ENCODE results near the gene RAC2. TPM values are rescaled to one million over a fixed set of nuclear protein-coding genes. Genes with fewer than 3 reads are reported as not detected.

Gene RAC2
- total and polyA plus RNA-seq, 9 of the 15 experiments (the other 6 are each of a cell fraction or from before 2014, with no cell fraction given), result 22.7 to 103 (median 43.3) TPM

- Histone ChIP-seq H4K20me1 (replicated peaks; ENCODE audit: control insufficient read depth, insufficient read depth, low read length) (no peaks in the 10 kb centered on the region), H3K4me3 (no peak overlapping the region), H3K36me3 (ENCODE audit: control insufficient read depth, insufficient read depth, low read length) (no peaks in the 10 kb centered on the region), H3K9ac (ENCODE audit: insufficient read depth in 1 of 2, low read depth in 2 of 2, low read length in 2 of 2) (peak overlapping the region in 1 of 2 experiments; percentile 61; a peak in 1 of 4 replicates), H3K27me3 (ENCODE audit: control insufficient read depth in 2 of 2, insufficient read depth in 2 of 2, low read length in 2 of 2) (no peaks in the 10 kb centered on the region; a peak in 2 of 5 replicates), H3K4me2 (ENCODE audit: insufficient read depth, low read length) (peak overlapping the region; percentile 67), H3K27ac (ENCODE audit: extremely low read depth, low read depth, low read length) (no peak overlapping the region), H2AFZ (ENCODE audit: low read depth, low read length) (peak overlapping the region; percentile 63), H3K9me3 (replicated peaks; ENCODE audit: control insufficient read depth, insufficient read depth, low read depth, low read length) (no peaks in the 10 kb centered on the region), H3K79me2 (ENCODE audit: control insufficient read depth, insufficient read depth, low read length) (no peaks in the 10 kb centered on the region), H3K4me1 (replicated peaks in 1 of 2; ENCODE audit: control insufficient read depth in 2 of 2, insufficient read depth in 2 of 2, low read length in 2 of 2) (peaks cover 4 to 15% of the 10 kb centered on the region in 2 experiments; a peak in 4 of 5 replicates), H3K9me1 (ENCODE audit: control insufficient read depth, insufficient read depth, low read length) (no peaks in the 10 kb centered on the region)
- no TSS peak for BruUV-seq (replicated peaks)
- ATAC-seq, result peak; percentile 76
- peak in 1 of 4 experiments; percentile 36 for DNase-seq (ENCODE audit: extremely low read depth in 1 of 4, low spot score in 3 of 4)
- ChIA-PET POLR2A (interaction anchor here (0.6 to 1.4 kb wide), 7 partner anchors 17 to 352 kb away, joined by 3 to 6 read pairs (median 4); no protein-coding TSS in a partner anchor), CTCF (ENCODE audit: low intra/inter-chr PET ratio) (interaction anchor here (0.6 to 1.8 kb wide), 4 partner anchors 59 to 199 kb away, joined by 3 to 6 read pairs (median 4); no protein-coding TSS in a partner anchor)
- 7% methylated on average over 14 of the region's 14 CpGs for WGBS (ENCODE audit: insufficient coverage, low coverage, missing lambda C conversion rate)
- in situ Hi-C loops (cut with MboI) (no loop called here), intact Hi-C loops (cut with micrococcal nuclease) (no loop called here)
- FAIRE-seq, result no peak
- TF ChIP-seq NCOA1 (IDR thresholded peaks at IDR 0.05; ENCODE audit: low read depth), result no peak
- TF ChIP-seq MITF (IDR thresholded peaks at IDR 0.05), result no peak
- TF ChIP-seq KLF16 (IDR thresholded peaks at IDR 0.05), result 0 out of 2 replicates have a peak, but pooled peaks have one; percentile 24
- TF ChIP-seq NFIX (CRISPR knock-in tag; IDR thresholded peaks at IDR 0.05; ENCODE audit: low read depth), result no peak
- TF ChIP-seq NR2C2 (CRISPR knock-in tag; IDR thresholded peaks at IDR 0.05), result no peak
- peak; percentile 28; the same call in 1 of the 2 replicates for TF ChIP-seq NR2C2 (tag; IDR thresholded peaks at IDR 0.05)
- TF ChIP-seq ZBTB7A (IDR thresholded peaks at IDR 0.05; ENCODE audit: borderline replicate concordance, control insufficient read depth, low read depth, low read length), result peak; percentile 24; the same call in 1 of the 2 replicates
- TF ChIP-seq MTA2 (IDR thresholded peaks at IDR 0.05; ENCODE audit: low read depth), result peak; percentile 25; the same call in 1 of the 2 replicates
- TF ChIP-seq ZNF717 (CRISPR knock-in tag; IDR thresholded peaks at IDR 0.05), result no peak
- TF ChIP-seq SMARCE1 (IDR thresholded peaks at IDR 0.05), result peak; percentile 19; the same call in 1 of the 2 replicates
- peak; percentile 85 for TF ChIP-seq REST (IDR thresholded peaks at IDR 0.05; ENCODE audit: borderline replicate concordance)
- TF ChIP-seq REST (CRISPR knock-in tag; IDR thresholded peaks at IDR 0.05; ENCODE audit: low read depth), result no peak
Observed at GRCh38 chr22:37258753-37259401, 14.8 kb upstream of the RAC2 start.

All from K562 (cell line).